GM12892 (cell line): Measurements from ENCODE around the gene STAB1.

Source experiments
- POLR2A ChIP-seq: IDR thresholded peaks from 2 replicates; pipeline ENCODE4 v1.6.1; 2011; ENCODE audit warnings: low read depth, low read length, control low read depth
- POLR2AphosphoS5 ChIP-seq: IDR thresholded peaks from 2 replicates; pipeline ENCODE4 v1.6.1; 2011; ENCODE audit warnings: low read depth, low read length, control low read depth

DNA sequence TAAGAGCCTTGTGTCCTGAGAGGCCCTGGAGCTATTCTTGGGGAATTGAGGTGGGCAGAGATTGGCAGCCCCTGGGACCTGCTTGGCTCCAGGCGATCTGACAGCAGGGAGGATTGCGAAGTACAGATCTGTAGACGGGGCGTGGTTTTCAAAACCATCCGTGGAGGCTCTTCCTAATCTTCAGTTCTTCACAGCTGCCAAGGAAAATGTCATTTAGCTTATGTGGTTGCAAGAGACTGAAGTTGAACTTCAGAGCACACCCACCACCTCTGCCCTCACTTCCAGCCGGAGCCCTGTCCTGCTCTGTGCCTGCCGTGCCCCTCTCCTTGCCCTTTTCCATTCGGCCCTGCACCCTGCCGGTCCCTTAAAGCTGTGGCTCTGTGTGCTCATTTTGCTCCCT lies 26.8 kb upstream of the STAB1 start:
- TF ChIP-seq POLR2A, result no peak
- no peak for TF ChIP-seq POLR2AphosphoS5
